ENCODE results near the gene IKZF3.
"Not testable (repeated sequence)": the region's sequence is repeated elsewhere in the genome, so short reads cannot be mapped to it uniquely, and the experiment has no call there.

Gene IKZF3
- 162 to 630 (median 396) reads per million in 9 experiments for total RNA-seq

- ATAC-seq (replicated peaks) (peak; percentile 76), DNase-seq (peak; percentile 79 to 85 (median 80))
- H3K4me3 Mint-ChIP-seq: peak within 1 kb of the TSS; percentile 95 to 99
- H3K27ac Mint-ChIP-seq: peak within 1 kb of the TSS; percentile 98 to 99
- H3K27me3 Mint-ChIP-seq: no peaks in the 10 kb centered on the region
- H3K9me3 Mint-ChIP-seq: no peaks in the 10 kb centered on the region
- peaks cover 35% of the 10 kb centered on the region for H3K36me3 Mint-ChIP-seq (ENCODE audit: insufficient read depth)
- H3K4me1 Mint-ChIP-seq (ENCODE audit: low read depth in 2 of 2): peaks cover 44 to 58% of the 10 kb centered on the region in 2 donors
Measured at GRCh38 chr17:39863918-39864746, at the start of gene IKZF3. Gene IKZF3 (minus strand): TSS chr17:39864312. CDS start chr17:39864126, 186 bp downstream.

- Mint-ChIP-seq H3K36me3 (ENCODE audit: insufficient read depth) (peaks cover 25% of the 10 kb centered on the region), H3K4me3 (no peak overlapping the region), H3K4me1 (ENCODE audit: low read depth in 2 of 2) (peaks cover 4 to 11% of the 10 kb centered on the region in 2 donors), H3K27me3 (no peaks in the 10 kb centered on the region), H3K9me3 (no peaks in the 10 kb centered on the region), H3K27ac (no peak overlapping the region)
- DNase-seq: no peak
- ATAC-seq (replicated peaks): no peak
Measured at GRCh38 chr17:39908789-39909352, 44.8 kb upstream of the IKZF3 start.

GRCh38 chr17:39904990-39905288 is 40.8 kb upstream of the IKZF3 start:
- H3K4me3 Mint-ChIP-seq: no peak overlapping the region
- peaks cover 16% of the 10 kb centered on the region for H3K36me3 Mint-ChIP-seq (ENCODE audit: insufficient read depth)
- no peaks in the 10 kb centered on the region for H3K27me3 Mint-ChIP-seq

GRCh38 chr17:39903158-39903884 is 39.2 kb upstream of the IKZF3 start:
- H3K4me3 Mint-ChIP-seq: peak overlapping the region in 1 of 2 donors; percentile 5
- DNase-seq: no peak
- H3K4me1 Mint-ChIP-seq (ENCODE audit: low read depth in 2 of 2): peaks cover 11 to 18% of the 10 kb centered on the region in 2 donors
- peaks cover 15% of the 10 kb centered on the region for H3K36me3 Mint-ChIP-seq (ENCODE audit: insufficient read depth)
- H3K27me3 Mint-ChIP-seq: no peaks in the 10 kb centered on the region
- ATAC-seq (replicated peaks): peak; percentile 75
- H3K27ac Mint-ChIP-seq: peak overlapping the region; percentile 45 to 71
- H3K9me3 Mint-ChIP-seq: no peaks in the 10 kb centered on the region

More at GRCh38 chr17:39904990-39905288, 40.8 kb upstream of the IKZF3 start:
- H3K4me1 Mint-ChIP-seq (ENCODE audit: low read depth in 2 of 2): peaks cover 11 to 18% of the 10 kb centered on the region in 2 donors
- H3K9me3 Mint-ChIP-seq: no peaks in the 10 kb centered on the region
- ATAC-seq (replicated peaks): no peak
- DNase-seq: no peak
- H3K27ac Mint-ChIP-seq: no peak overlapping the region

GRCh38 chr17:39902027-39902426 is 37.9 kb upstream of the IKZF3 start:
- Mint-ChIP-seq H3K36me3 (ENCODE audit: insufficient read depth) (peaks cover 13% of the 10 kb centered on the region), H3K4me1 (ENCODE audit: low read depth in 2 of 2) (peaks cover 11 to 18% of the 10 kb centered on the region in 2 donors)
- H3K4me3 Mint-ChIP-seq; ATAC-seq (replicated peaks); DNase-seq; H3K27ac Mint-ChIP-seq; H3K9me3 Mint-ChIP-seq; H3K27me3 Mint-ChIP-seq: not testable (repeated sequence)

- Mint-ChIP-seq H3K4me1 (ENCODE audit: low read depth in 2 of 2) (peaks cover 7 to 11% of the 10 kb centered on the region in 2 donors), H3K36me3 (ENCODE audit: insufficient read depth) (peaks cover 9% of the 10 kb centered on the region), H3K27me3 (no peaks in the 10 kb centered on the region), H3K4me3 (no peak overlapping the region), H3K9me3 (no peaks in the 10 kb centered on the region), H3K27ac (peak overlapping the region in 1 of 2 donors; percentile 11)
- ATAC-seq (replicated peaks) (no peak), DNase-seq (no peak)
Measured at GRCh38 chr17:39899215-39899614, 35.1 kb upstream of the IKZF3 start.

GRCh38 chr17:39898088-39898487 is 34.0 kb upstream of the IKZF3 start:
- Mint-ChIP-seq H3K4me1 (ENCODE audit: low read depth in 2 of 2) (peaks cover 2 to 5% of the 10 kb centered on the region in 2 donors), H3K27ac (no peak overlapping the region), H3K27me3 (no peaks in the 10 kb centered on the region), H3K36me3 (ENCODE audit: insufficient read depth) (peaks cover under 1% of the 10 kb centered on the region), H3K4me3 (no peak overlapping the region), H3K9me3 (no peaks in the 10 kb centered on the region)
- ATAC-seq (replicated peaks) (no peak), DNase-seq (no peak)

- DNase-seq (no peak), ATAC-seq (replicated peaks) (no peak)
- Mint-ChIP-seq H3K36me3 (ENCODE audit: insufficient read depth) (no peaks in the 10 kb centered on the region), H3K9me3 (no peaks in the 10 kb centered on the region), H3K27ac (no peak overlapping the region), H3K4me1 (ENCODE audit: low read depth in 2 of 2) (peaks cover 0 to 4% of the 10 kb centered on the region in 2 donors), H3K4me3 (no peak overlapping the region), H3K27me3 (peaks cover 0 to 8% of the 10 kb centered on the region in 2 donors)
Measured at GRCh38 chr17:39894681-39895376, 30.7 kb upstream of the IKZF3 start.

GRCh38 chr17:39889200-39889599 is 25.1 kb upstream of the IKZF3 start:
- ATAC-seq (replicated peaks) (no peak), DNase-seq (no peak)
- no peaks in the 10 kb centered on the region for H3K4me1 Mint-ChIP-seq (ENCODE audit: low read depth in 2 of 2)
- H3K27me3 Mint-ChIP-seq: peaks cover 0 to 23% of the 10 kb centered on the region in 2 donors
- no peak overlapping the region for H3K27ac Mint-ChIP-seq
- no peaks in the 10 kb centered on the region for H3K36me3 Mint-ChIP-seq (ENCODE audit: insufficient read depth)
- no peaks in the 10 kb centered on the region for H3K9me3 Mint-ChIP-seq
- no peak overlapping the region for H3K4me3 Mint-ChIP-seq

- no peak for DNase-seq
- Mint-ChIP-seq H3K9me3 (no peaks in the 10 kb centered on the region), H3K27me3 (peaks cover 0 to 16% of the 10 kb centered on the region in 2 donors), H3K4me1 (ENCODE audit: low read depth in 2 of 2) (no peaks in the 10 kb centered on the region), H3K27ac (no peak overlapping the region), H3K4me3 (no peak overlapping the region), H3K36me3 (ENCODE audit: insufficient read depth) (no peaks in the 10 kb centered on the region)
- ATAC-seq (replicated peaks): no peak
Measured at GRCh38 chr17:39887078-39887477, 23.0 kb upstream of the IKZF3 start.

- not testable (repeated sequence) for H3K4me3 Mint-ChIP-seq, H3K9me3 Mint-ChIP-seq
Measured at GRCh38 chr17:39886102-39886501, 22.0 kb upstream of the IKZF3 start.

GRCh38 chr17:39872751-39873150 is 8.6 kb upstream of the IKZF3 start:
- no peaks in the 10 kb centered on the region for H3K9me3 Mint-ChIP-seq
- H3K4me1 Mint-ChIP-seq (ENCODE audit: low read depth in 2 of 2): peaks cover 3% of the 10 kb centered on the region in 2 donors
- ATAC-seq (replicated peaks) (no peak), DNase-seq (no peak)
- H3K27ac Mint-ChIP-seq: no peak overlapping the region
- H3K4me3 Mint-ChIP-seq: no peak overlapping the region
- peaks cover 4% of the 10 kb centered on the region for H3K36me3 Mint-ChIP-seq (ENCODE audit: insufficient read depth)
- H3K27me3 Mint-ChIP-seq: peaks cover 0 to 4% of the 10 kb centered on the region in 2 donors

More at GRCh38 chr17:39886102-39886501, 22.0 kb upstream of the IKZF3 start:
- peaks cover 0 to 16% of the 10 kb centered on the region in 2 donors for H3K27me3 Mint-ChIP-seq
- DNase-seq; H3K4me1 Mint-ChIP-seq (ENCODE audit: low read depth in 2 of 2); H3K36me3 Mint-ChIP-seq (ENCODE audit: insufficient read depth); H3K27ac Mint-ChIP-seq; ATAC-seq (replicated peaks): not testable (repeated sequence)

GRCh38 chr17:39871801-39872200 is 7.7 kb upstream of the IKZF3 start:
- no peaks in the 10 kb centered on the region for H3K9me3 Mint-ChIP-seq
- peaks cover 12 to 13% of the 10 kb centered on the region in 2 donors for H3K4me1 Mint-ChIP-seq (ENCODE audit: low read depth in 2 of 2)
- DNase-seq: no peak
- no peak overlapping the region for H3K27ac Mint-ChIP-seq
- peaks cover 12% of the 10 kb centered on the region for H3K36me3 Mint-ChIP-seq (ENCODE audit: insufficient read depth)
- ATAC-seq (replicated peaks): no peak
- H3K27me3 Mint-ChIP-seq: no peaks in the 10 kb centered on the region
- H3K4me3 Mint-ChIP-seq: no peak overlapping the region
